Stomach smooth muscle (tissue), 2 donors: ENCODE results near the gene ALDH6A1.
"Not testable (repeated sequence)": the region's sequence is repeated elsewhere in the genome, so short reads cannot be mapped to it uniquely, and the experiment has no call there.

ENCODE experiments used
- H3K27ac ChIP-seq: one replicate; pipeline ENCODE4 v1.7.0; 2013; ENCODE audit warnings: mild to moderate bottlenecking, low read length, inconsistent platforms
- H3K27me3 ChIP-seq, 2 donors: one replicate each; pipeline ENCODE4 v1.7.0; 2013; ENCODE audit warnings: low read length in 2 of 2; ENCODE audit not compliant: insufficient read depth in 2 of 2, control insufficient read depth in 1 of 2
- H3K36me3 ChIP-seq, 2 donors: one replicate each; pipeline ENCODE4 v1.7.0; 2013; ENCODE audit warnings: low read length in 2 of 2; ENCODE audit not compliant: control insufficient read depth in 2 of 2, insufficient read depth in 2 of 2
- H3K4me1 ChIP-seq: one replicate; pipeline ENCODE4 v1.7.0; 2013; ENCODE audit warnings: low read length; ENCODE audit not compliant: control insufficient read depth, insufficient read depth
- H3K4me3 ChIP-seq, 2 donors: one replicate each; pipeline ENCODE4 v1.7.0; 2013; ENCODE audit warnings: low read length in 2 of 2
- H3K9ac ChIP-seq, 2 donors: one replicate each; pipeline ENCODE4 v1.7.0; 2013; ENCODE audit warnings: low read length in 2 of 2, mild to moderate bottlenecking in 1 of 2
- H3K9me3 ChIP-seq, 2 donors: one replicate each; pipeline ENCODE4 v1.7.0; 2013; ENCODE audit warnings: low read length in 2 of 2; ENCODE audit not compliant: control insufficient read depth in 2 of 2
- donor health status: healthy.
- donor health status: Pancreatic carcinoma.

The ALDH6A1 gene

GRCh38 chr14:74084277-74085046 is at the start of gene ALDH6A1, which contains the start of gene LIN52:
Gene ALDH6A1, minus strand, starts transcription at chr14:74084453. Its CDS starts 59 bp downstream, at chr14:74084394.
Gene LIN52, plus strand, starts transcription at chr14:74084956. Its CDS starts 19 bp downstream, at chr14:74084975.
- no peaks in the 10 kb centered on the region for H3K36me3 ChIP-seq

DNA sequence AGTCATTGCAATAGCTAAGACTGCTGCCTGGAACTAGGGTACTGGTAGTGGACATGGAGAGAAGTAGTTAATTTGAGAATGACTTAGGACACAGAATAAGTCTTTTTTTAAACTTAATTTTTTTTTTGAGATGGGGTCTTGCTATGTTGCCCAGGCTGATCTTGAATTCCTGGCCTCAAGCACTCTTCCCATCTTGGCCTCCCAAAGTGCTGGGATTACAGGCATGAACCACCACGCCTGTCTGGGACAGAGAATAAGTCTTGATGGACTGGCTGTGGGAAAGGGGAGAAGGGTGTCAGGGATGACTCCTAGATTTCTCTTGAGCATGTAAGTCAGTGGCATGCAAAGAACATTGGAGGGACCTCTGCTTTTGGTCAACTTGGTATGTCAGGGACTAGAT is 43.4 kb upstream of the ALDH6A1 start:
- no peak overlapping the region for H3K27ac ChIP-seq
- no peak overlapping the region for H3K4me3 ChIP-seq
- H3K9ac ChIP-seq = no peak overlapping the region
- H3K36me3 ChIP-seq = peaks cover 0 to 2% of the 10 kb centered on the region in 2 donors
- no peaks in the 10 kb centered on the region for H3K9me3 ChIP-seq
- no peaks in the 10 kb centered on the region for H3K27me3 ChIP-seq
- no peaks in the 10 kb centered on the region for H3K4me1 ChIP-seq

More at GRCh38 chr14:74084277-74085046, at the start of gene ALDH6A1, which contains the start of gene LIN52:
- H3K4me1 ChIP-seq = peaks cover 12% of the 10 kb centered on the region
- peak within 1 kb of the TSS; percentile 82 to 94 for H3K9ac ChIP-seq
- H3K4me3 ChIP-seq = peak within 1 kb of the TSS; percentile 98
- no peaks in the 10 kb centered on the region for H3K27me3 ChIP-seq
- peak within 1 kb of the TSS; percentile 87 for H3K27ac ChIP-seq
- H3K9me3 ChIP-seq = no peaks in the 10 kb centered on the region

- Histone ChIP-seq H3K27ac (no peak overlapping the region), H3K27me3 (no peaks in the 10 kb centered on the region), H3K4me1 (no peaks in the 10 kb centered on the region), H3K4me3 (no peak overlapping the region), H3K9me3 (no peaks in the 10 kb centered on the region), H3K9ac (no peak overlapping the region), H3K36me3 (peaks cover 0 to 2% of the 10 kb centered on the region in 2 donors)
These were observed 42.2 kb upstream of the ALDH6A1 start for GRCh38 chr14:74126315-74127013.

- not testable (repeated sequence) for H3K27me3 ChIP-seq, H3K36me3 ChIP-seq, H3K9ac ChIP-seq, H3K27ac ChIP-seq, H3K4me1 ChIP-seq, H3K9me3 ChIP-seq, H3K4me3 ChIP-seq
These were observed 41.2 kb upstream of the ALDH6A1 start for GRCh38 chr14:74125487-74125886.

DNA sequence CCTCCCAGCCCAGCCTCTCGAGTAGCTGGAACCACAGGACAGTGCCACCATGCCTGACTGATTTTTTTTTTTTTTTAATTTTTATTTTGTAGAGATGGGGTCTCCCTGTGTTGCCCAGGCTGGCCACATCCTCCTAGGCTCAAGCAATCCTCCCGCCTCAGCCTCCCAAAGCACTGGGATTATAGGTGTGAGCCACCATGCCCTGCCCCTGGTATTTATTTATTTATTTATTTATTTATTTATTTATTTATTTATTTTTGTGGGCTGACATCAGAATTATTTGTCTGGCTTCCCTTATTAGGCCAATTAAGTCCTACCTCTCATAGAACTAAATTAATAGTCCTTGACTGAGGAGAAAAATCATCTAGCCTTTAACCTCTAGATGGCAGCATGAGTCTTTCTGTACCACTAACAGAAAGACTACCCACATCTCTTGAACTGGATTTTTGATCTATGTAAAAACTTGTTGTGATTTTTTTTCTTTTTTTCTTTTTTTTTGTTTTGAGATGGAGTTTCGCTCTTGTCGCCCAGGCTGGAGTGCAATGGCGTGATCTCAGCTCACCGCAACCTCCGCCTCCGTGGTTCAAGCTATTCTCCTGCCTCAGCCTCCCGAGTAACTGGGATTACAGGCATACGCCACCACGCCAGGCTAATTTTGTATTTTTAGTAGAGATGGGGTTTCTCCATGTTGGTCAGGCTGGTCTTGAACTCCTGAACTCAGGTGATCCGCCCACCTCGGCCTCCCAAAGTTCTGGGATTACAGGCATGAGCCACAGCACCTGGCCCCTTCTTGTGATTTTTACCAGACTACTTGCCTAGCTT is 27.4 kb upstream of the ALDH6A1 start:
- not testable (repeated sequence) for H3K27ac ChIP-seq, H3K36me3 ChIP-seq, H3K27me3 ChIP-seq, H3K9ac ChIP-seq, H3K9me3 ChIP-seq, H3K4me3 ChIP-seq, H3K4me1 ChIP-seq

DNA sequence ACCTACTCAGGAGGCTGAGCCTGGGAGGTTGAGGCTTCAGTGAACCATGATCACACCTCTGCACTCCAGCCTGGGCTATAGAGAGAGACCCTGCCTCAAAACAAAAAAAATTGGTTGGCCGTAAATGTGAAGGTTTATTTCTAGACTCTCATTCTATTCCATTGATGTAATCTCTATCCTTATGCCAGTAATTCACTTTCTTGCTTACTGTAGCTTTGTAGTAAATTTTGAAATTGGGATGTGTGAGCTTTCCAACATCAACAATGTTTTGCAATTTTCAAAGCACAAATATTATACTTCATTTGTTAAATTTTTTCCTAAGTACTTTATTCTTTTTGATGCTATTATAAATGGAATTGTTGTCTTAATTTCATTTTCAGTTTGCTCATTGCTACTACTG is 25.1 kb upstream of the ALDH6A1 start:
- no peak overlapping the region for H3K27ac ChIP-seq
- no peak overlapping the region for H3K9ac ChIP-seq
- H3K4me3 ChIP-seq = no peak overlapping the region
- H3K36me3 ChIP-seq = peaks cover 0 to 5% of the 10 kb centered on the region in 2 donors
- no peaks in the 10 kb centered on the region for H3K4me1 ChIP-seq
- no peaks in the 10 kb centered on the region for H3K9me3 ChIP-seq
- no peaks in the 10 kb centered on the region for H3K27me3 ChIP-seq

- H3K9me3 ChIP-seq = no peaks in the 10 kb centered on the region
- no peaks in the 10 kb centered on the region for H3K27me3 ChIP-seq
- no peak overlapping the region for H3K9ac ChIP-seq
- no peak overlapping the region for H3K27ac ChIP-seq
- H3K4me3 ChIP-seq = no peak overlapping the region
- peaks cover 6 to 8% of the 10 kb centered on the region in 2 donors for H3K36me3 ChIP-seq
- H3K4me1 ChIP-seq = no peaks in the 10 kb centered on the region
These were observed 21.1 kb upstream of the ALDH6A1 start for GRCh38 chr14:74105381-74105780.

- no peak overlapping the region for H3K9ac ChIP-seq
- H3K27ac ChIP-seq = no peak overlapping the region
- no peaks in the 10 kb centered on the region for H3K9me3 ChIP-seq
- H3K4me3 ChIP-seq = no peak overlapping the region
- H3K27me3 ChIP-seq = no peaks in the 10 kb centered on the region
- peaks cover 0 to 2% of the 10 kb centered on the region in 2 donors for H3K36me3 ChIP-seq
- peaks cover 5% of the 10 kb centered on the region for H3K4me1 ChIP-seq
These were observed 5.2 kb upstream of the ALDH6A1 start for GRCh38 chr14:74089251-74090020.

- no peaks in the 10 kb centered on the region for H3K27me3 ChIP-seq
- H3K4me3 ChIP-seq = peak overlapping the region; percentile 98
- peaks cover 12% of the 10 kb centered on the region for H3K4me1 ChIP-seq
- H3K9ac ChIP-seq = peak overlapping the region in 1 of 2 donors; percentile 82
- H3K36me3 ChIP-seq = no peaks in the 10 kb centered on the region
- H3K27ac ChIP-seq = no peak overlapping the region
- H3K9me3 ChIP-seq = no peaks in the 10 kb centered on the region
These were observed 1.6 kb upstream of the ALDH6A1 start for GRCh38 chr14:74085828-74086227.
